A673 (cell line): Measurements from ENCODE around the gene PNKD. TPM values are rescaled to one million over a fixed set of nuclear protein-coding genes. Genes with fewer than 3 reads are reported as not detected.

ENCODE experiments used
- BruUV-seq: library from RNA; stranded (reverse); fragments of 400-500 nt; replicated peaks from 2 replicates; lab custom pipeline; 2021; lab: Mats Ljungman, UMichigan
- CTCF ChIA-PET: fragments of 300-600 bp; sonication (Branson Sonifier 250); formaldehyde crosslinking; loops from one replicate; lab custom pipeline; 2022; ENCODE audit warnings: antibody characterized with exemption; lab: Charles Lee
- POLR2A ChIA-PET: fragments of 300-600 bp; sonication (Branson Sonifier 250); formaldehyde crosslinking; loops from one replicate; lab custom pipeline; 2022; ENCODE audit warnings: antibody characterized with exemption; ENCODE audit not compliant: low non-redundant PET; lab: Charles Lee
- DNase-seq: peaks from one replicate; pipeline ENCODE4 v3.0.0-alpha.2; 2015; ENCODE audit warnings: low spot score
- H3K27ac ChIP-seq: fragments of 200-600 bp; sonication (generic); 2 replicates; pipeline ENCODE4 v1.5.1; 2016; ENCODE audit warnings: mixed run types, low read depth, mild to moderate bottlenecking, mixed read lengths, antibody characterized with exemption, low read length; ENCODE audit not compliant: poor library complexity, severe bottlenecking
- H3K27me3 ChIP-seq: fragments of 200-600 bp; sonication (generic); replicated peaks from 2 replicates; pipeline ENCODE4 v1.6.1; 2017; ENCODE audit warnings: mixed run types, low read depth, mild to moderate bottlenecking, mixed read lengths, antibody characterized with exemption, low read length; ENCODE audit not compliant: insufficient read depth, poor library complexity
- H3K36me3 ChIP-seq: fragments of 200-600 bp; sonication (generic); 2 replicates; pipeline ENCODE4 v1.6.1; 2016; ENCODE audit warnings: mixed run types, mild to moderate bottlenecking, mixed read lengths, antibody characterized with exemption, low read length; ENCODE audit not compliant: insufficient read depth, poor library complexity, severe bottlenecking
- H3K4me1 ChIP-seq: fragments of 200-600 bp; sonication (generic); 2 replicates; pipeline ENCODE4 v1.6.1; 2017; ENCODE audit warnings: mixed run types, mild to moderate bottlenecking, mixed read lengths, antibody characterized with exemption, low read length; ENCODE audit not compliant: insufficient read depth, poor library complexity, severe bottlenecking
- H3K4me3 ChIP-seq: fragments of 200-600 bp; sonication (generic); 2 replicates; pipeline ENCODE4 v1.5.1; 2016; ENCODE audit warnings: low read depth, mixed run types, mild to moderate bottlenecking, mixed read lengths, low read length; ENCODE audit not compliant: poor library complexity, severe bottlenecking
- H3K9me3 ChIP-seq: fragments of 200-600 bp; sonication (generic); 2 replicates; pipeline ENCODE4 v1.6.1; 2016; ENCODE audit warnings: mixed run types, low read depth, mild to moderate bottlenecking, mixed read lengths, antibody characterized with exemption, low read length; ENCODE audit not compliant: poor library complexity, severe bottlenecking
- EZH2 ChIP-seq: fragments of 200-600 bp; sonication (generic); IDR thresholded peaks from 2 replicates; pipeline ENCODE4 v1.6.1; 2017; ENCODE audit warnings: borderline replicate concordance, low read depth, mild to moderate bottlenecking, mixed read lengths, antibody characterized with exemption, low read length; ENCODE audit not compliant: poor library complexity, severe bottlenecking
- intact Hi-C: fragments of 100-400 bp; cut with micrococcal nuclease; formaldehyde crosslinking; loops from one replicate; pipeline ENCODE4 v1.10.0; 2022; ENCODE audit not compliant: unreplicated experiment
- total RNA-seq: library from RNA; stranded (reverse); gene quantifications from 2 replicates; pipeline ENCODE4 v1.2.3, GENCODE V29; 2021
- TF ChIP-seq, protein P1 (sequence below): fragments of 300-800, 200-600 bp; sonication (generic); conservative IDR thresholded peaks from 2 replicates; pipeline ENCODE4 v1.5.1; 2017; ENCODE audit warnings: low read depth, mild to moderate bottlenecking, antibody characterized with exemption, low read length, moderate library complexity, mixed read lengths

Gene PNKD
- total RNA-seq, 1 experiment from 2014 or later, result 36.7 TPM

DNA sequence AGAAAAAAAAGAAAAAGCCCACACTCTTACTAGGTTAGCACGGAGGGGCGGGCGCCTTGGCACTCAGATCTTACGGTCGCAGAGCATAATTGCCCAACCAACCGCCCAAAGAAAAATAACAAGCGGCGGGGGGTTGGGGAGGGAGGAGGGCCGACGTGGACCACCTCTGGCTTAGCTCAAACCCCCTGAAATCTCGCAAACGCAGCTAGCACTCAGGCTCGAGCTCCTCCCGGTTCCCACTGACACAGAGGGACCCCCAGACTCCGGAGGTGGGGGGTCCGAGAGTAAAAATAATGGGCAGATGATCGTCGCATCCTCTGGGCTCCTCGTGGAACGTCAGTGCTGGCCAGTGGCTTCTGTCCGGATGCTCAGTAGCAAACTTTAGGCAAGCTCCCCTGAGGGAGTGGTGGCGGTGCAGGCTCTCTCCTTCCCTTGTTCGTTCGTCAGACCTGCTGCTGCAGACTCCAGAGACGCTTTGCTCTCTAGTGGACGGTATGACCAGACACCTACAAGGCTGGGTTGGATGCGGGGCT is 98.4 kb downstream of the PNKD start:
- H3K27me3 ChIP-seq, result no peaks in the 10 kb centered on the region
- H3K4me3 ChIP-seq, result no peak overlapping the region
- ChIA-PET CTCF (no interaction called here), POLR2A (no interaction called here)
- no peak for DNase-seq
- BruUV-seq, result no TSS peak
- H3K9me3 ChIP-seq, result no peaks in the 10 kb centered on the region
- H3K4me1 ChIP-seq, result no peaks in the 10 kb centered on the region
- no peaks in the 10 kb centered on the region for H3K36me3 ChIP-seq
- TF ChIP-seq EZH2, result no peak
- TF ChIP-seq, protein P1, sequence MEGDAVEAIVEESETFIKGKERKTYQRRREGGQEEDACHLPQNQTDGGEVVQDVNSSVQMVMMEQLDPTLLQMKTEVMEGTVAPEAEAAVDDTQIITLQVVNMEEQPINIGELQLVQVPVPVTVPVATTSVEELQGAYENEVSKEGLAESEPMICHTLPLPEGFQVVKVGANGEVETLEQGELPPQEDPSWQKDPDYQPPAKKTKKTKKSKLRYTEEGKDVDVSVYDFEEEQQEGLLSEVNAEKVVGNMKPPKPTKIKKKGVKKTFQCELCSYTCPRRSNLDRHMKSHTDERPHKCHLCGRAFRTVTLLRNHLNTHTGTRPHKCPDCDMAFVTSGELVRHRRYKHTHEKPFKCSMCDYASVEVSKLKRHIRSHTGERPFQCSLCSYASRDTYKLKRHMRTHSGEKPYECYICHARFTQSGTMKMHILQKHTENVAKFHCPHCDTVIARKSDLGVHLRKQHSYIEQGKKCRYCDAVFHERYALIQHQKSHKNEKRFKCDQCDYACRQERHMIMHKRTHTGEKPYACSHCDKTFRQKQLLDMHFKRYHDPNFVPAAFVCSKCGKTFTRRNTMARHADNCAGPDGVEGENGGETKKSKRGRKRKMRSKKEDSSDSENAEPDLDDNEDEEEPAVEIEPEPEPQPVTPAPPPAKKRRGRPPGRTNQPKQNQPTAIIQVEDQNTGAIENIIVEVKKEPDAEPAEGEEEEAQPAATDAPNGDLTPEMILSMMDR, result no peak
- intact Hi-C loops, result no loop called here
- H3K27ac ChIP-seq, result no peak overlapping the region

DNA sequence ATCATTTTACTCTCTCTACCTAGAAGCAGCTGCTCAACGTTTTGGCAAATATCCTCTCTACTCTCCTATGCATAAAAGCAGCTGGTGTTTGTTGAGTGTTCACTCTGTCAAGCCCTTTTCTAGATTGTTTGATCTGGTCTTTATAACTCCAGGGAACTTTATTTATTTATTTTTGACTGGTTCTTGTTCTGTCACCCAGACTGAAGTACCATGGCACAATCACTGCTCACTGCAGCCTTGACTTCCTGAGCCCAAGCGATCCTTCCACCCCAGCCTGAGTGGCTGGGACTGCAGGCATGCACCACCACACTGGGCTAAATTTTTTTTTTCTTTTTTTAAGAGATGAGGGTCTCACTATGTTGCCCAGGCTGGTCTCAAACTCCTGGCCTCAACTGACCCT is 99.0 kb downstream of the PNKD start:
- H3K27ac ChIP-seq, result no peak overlapping the region
- TF ChIP-seq, protein P1, result no peak
- TF ChIP-seq EZH2, result no peak
- no peak overlapping the region for H3K4me3 ChIP-seq
- intact Hi-C loops, result no loop called here
- no peaks in the 10 kb centered on the region for H3K36me3 ChIP-seq
- H3K4me1 ChIP-seq, result no peaks in the 10 kb centered on the region
- H3K27me3 ChIP-seq, result no peaks in the 10 kb centered on the region
- ChIA-PET CTCF (no interaction called here), POLR2A (no interaction called here)
- H3K9me3 ChIP-seq, result no peaks in the 10 kb centered on the region
- BruUV-seq, result no TSS peak
- DNase-seq, result no peak

DNA sequence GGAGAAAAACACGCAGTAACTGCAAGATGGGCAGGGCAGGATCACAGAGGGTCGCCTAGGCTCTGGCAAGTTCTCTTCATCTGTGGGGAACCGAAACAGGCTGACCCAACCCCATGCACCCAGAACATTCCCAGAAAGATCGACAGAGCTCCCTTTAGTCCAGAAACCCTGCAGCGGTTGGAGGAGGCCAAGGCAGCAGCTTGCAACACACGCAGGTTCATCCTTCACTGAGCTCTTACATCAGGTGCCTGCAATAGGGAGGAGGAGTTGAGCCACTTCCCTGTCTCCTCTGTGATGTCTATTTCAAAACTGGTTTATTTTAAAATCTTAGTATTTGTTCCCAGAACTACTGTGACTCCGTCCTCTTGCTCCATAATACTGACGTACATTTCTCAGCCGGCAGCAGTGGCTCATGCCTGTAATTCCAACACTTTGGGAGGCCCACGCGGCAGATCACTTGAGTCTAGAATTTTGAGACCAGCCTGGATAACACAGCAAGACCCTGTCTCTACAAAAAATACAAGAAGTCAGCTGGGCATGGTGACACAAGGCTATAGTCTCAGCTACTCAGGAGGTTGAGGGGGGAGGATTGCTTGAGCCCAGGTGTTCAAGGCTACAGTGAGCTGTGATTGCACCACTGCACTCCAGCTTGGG is 100.2 kb downstream of the PNKD start:
- no peaks in the 10 kb centered on the region for H3K9me3 ChIP-seq
- ChIA-PET POLR2A (no interaction called here), CTCF (no interaction called here)
- no peaks in the 10 kb centered on the region for H3K36me3 ChIP-seq
- no TSS peak for BruUV-seq
- no peaks in the 10 kb centered on the region for H3K4me1 ChIP-seq
- H3K27me3 ChIP-seq, result no peaks in the 10 kb centered on the region
- intact Hi-C loops, result no loop called here
- DNase-seq, result no peak
- TF ChIP-seq, protein P1, result no peak
- TF ChIP-seq EZH2, result no peak
- H3K27ac ChIP-seq, result no peak overlapping the region
- no peak overlapping the region for H3K4me3 ChIP-seq
